HG02981 (cell line): ENCODE results near the gene TRRAP.
"Not testable (repeated sequence)": the region's sequence is repeated elsewhere in the genome, so short reads cannot be mapped to it uniquely, and the experiment has no call there.

ENCODE experiments used
- ATAC-seq: cut with Tn5 transposase; IDR thresholded peaks from one replicate; pipeline ENCODE4 v1.9.1; 2021; ENCODE audit warnings: mild to moderate bottlenecking, moderate library complexity; ENCODE audit not compliant: unreplicated experiment

The TRRAP gene

DNA sequence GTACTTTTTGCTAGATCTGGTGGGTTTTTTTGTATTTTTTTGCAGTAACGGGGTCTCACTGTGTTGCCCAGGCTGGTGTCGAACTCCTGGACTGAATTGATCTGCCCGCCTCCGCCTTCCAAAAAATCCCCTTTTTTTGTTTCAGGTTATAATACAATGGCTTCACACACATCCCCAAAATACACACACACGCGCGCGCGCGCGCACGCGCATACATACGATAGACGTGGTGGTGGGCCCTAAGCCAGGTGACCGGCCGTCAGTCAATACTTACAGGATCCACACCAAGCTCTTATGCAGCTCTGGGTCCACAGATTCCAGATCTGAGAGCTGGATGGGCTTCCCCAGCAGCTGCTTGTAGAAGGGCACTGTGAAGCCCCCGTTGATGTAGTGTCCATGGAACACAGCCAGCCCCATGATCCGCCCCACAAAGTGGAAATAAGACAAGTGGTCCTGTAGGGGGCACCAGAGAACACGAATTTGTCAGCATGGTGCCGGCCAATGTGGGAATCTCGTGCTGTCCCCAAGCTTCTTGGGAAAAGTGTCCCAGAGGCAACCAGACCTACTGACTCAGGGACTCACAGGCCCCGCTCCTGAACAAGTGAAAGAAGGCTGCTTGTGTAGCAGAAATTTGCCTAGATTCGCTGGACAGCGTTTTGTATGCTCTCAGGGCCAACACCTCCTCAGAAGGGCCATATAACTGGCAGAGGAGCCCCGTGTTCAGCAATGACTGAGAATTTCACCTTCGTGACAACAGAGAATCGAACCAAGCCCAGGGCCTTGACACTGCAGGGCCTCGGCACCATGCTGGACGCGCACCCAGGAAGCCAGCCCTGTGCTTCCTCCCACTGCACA is 162.0 kb downstream of the TRRAP start:
- no peak for ATAC-seq

DNA sequence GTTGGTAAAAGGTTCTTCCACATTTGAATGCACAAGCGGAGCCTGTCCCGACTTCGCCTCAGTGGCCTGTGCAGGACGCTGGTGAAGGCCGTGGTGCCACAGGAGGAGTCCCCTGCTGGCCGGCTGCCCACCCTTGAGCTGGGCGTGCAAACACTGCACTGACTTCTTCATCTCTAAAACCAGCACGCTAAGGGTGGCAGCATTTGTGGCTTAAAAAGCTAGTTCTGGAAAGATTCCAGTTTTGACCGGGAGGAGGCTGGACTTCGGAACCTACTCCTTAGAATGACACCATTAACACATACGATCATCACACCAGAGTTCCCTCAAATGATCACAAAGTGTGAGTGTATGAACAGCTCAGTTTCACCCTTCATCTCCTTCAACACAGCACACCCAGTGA is 163.2 kb downstream of the TRRAP start:
- ATAC-seq: no peak

DNA sequence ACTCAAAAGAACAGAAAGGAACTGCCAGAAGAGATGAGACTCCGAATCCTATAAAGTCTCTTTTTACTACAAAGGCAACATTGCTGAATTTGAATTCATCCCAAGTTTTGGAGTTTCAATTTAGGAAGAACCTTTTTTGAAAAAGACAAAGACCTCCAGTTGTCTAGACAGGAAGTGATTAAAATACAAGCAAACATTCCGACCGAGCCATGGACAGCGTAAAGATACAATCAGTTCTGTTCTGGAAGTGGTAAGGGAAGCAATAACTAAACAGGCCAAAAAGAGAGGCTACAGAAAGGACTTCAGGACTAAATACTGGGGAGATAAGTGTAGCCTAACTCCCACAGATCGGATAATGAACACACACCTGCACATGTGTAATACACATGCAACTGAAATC is 164.6 kb downstream of the TRRAP start:
- ATAC-seq: no peak

DNA sequence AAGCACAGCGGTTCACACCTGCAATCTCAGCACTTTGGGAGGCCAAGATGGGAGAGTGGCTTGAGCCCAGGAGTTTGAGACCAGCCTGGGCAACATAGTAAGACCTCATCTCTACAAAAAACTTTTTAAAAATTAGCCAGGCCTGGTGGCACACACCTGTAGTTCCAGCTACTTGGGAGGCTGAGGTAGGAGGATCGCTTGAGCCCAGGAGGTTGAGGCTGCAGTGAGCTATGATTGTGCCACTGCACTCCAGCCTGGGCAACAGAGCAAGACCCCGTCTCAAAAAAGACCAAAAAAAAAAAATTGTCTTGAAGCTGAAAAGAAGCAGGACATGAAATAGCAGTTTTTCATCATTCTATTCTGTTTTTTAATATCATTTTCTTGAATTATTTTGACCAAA is 166.5 kb downstream of the TRRAP start:
- not testable (repeated sequence) for ATAC-seq

DNA sequence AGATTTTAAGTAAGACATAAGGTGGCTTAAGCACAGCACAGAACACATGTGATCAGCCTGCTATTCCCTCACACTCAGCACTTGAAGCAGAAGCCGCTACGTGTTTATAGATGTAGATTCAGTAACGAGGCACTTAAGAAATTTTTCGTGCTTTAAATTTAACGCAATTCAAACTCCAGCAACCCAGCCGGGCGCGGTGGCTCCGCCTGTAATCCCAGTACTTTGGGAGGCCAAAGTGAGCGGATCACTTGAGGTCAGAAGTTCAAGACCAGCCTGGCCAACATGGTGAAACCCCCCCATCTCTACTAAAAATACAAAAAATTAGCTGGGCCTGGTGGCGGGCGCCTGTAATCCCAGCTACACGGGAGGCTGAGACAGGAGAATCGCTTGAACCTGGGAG is 167.9 kb downstream of the TRRAP start:
- not testable (repeated sequence) for ATAC-seq

DNA sequence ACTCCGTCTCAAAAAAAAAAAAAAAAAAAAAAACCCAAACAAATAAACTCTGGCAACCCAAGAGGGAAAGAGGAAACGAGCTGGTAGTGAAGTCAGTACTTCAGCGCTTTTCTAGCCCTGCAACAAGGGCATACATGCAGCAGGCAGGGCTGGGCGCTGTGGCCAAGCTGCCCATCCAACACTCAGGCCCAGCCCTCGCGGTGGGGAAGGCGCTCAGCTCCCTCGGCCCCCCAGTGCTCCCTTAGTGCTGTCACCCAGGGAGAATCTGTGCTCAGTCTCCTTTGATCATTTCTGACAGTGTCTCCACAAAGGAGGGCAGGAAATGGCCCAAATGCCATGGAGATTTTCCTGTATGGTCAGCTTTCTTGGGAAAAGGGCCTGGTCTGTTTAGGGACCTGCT is 168.4 kb downstream of the TRRAP start:
- no peak for ATAC-seq

DNA sequence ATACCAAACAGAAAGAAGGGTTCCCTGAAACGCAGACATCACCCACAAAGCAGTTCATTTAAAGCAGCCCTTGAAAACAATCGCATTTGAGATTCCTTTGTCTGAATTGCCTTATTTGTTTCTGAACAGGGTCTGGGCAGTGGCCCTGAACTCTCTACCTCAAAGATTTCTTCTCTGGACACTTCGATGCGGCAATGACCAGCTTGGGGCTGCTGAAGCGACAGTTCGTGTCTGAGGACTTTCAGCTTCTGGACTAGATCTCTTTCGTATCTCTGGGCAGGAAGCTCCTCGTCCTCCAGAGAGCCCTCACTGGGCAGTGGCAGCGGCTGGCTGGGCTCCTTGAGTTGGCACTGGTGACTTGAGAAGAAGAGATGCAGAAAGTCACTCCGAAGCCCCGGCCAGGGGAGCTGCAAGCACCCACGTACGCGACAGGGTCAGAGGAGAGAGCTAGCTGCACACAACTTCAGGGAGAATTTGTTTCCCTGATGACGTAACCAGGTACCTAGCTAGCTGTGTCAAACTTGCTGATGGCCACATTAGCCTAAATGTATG is 169.3 kb downstream of the TRRAP start:
- ATAC-seq: no peak

DNA sequence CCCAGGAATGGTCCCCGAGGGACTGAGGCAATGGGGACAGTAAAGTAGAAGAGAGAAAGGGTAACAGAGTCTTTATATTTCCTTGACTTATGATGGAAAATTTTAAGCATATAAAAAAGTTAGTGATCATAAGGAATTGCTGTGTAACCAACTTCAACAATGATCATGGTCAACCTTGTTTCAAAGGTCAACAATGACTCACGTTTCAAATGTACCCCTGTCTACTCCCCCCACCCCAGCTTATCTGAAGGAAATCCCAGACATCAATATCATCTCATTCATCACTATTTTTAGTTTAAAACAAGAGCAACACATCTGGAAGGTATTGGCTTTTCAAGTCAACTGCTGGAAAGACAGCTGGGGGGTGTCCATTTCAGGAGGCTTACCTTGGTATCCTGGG is 172.6 kb downstream of the TRRAP start:
- ATAC-seq: no peak

DNA sequence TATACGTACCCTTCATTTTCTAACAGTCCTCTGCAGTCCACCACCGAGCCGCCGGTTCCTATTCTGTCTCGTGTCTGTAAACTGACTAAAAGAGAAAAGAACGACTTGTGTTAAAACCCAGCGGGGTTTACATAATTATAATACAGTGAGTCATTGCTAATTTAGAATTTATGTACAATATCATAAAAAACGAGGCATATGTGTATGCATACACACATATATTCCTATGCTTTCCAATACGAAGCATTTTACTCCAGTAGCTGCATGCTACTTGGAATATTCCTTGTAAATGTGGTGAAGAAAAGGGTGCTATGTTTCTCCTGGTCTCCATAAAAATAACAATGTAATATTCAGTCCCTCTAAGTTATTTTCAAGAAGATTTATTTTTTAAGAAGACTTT is 176.4 kb downstream of the TRRAP start:
- no peak for ATAC-seq

DNA sequence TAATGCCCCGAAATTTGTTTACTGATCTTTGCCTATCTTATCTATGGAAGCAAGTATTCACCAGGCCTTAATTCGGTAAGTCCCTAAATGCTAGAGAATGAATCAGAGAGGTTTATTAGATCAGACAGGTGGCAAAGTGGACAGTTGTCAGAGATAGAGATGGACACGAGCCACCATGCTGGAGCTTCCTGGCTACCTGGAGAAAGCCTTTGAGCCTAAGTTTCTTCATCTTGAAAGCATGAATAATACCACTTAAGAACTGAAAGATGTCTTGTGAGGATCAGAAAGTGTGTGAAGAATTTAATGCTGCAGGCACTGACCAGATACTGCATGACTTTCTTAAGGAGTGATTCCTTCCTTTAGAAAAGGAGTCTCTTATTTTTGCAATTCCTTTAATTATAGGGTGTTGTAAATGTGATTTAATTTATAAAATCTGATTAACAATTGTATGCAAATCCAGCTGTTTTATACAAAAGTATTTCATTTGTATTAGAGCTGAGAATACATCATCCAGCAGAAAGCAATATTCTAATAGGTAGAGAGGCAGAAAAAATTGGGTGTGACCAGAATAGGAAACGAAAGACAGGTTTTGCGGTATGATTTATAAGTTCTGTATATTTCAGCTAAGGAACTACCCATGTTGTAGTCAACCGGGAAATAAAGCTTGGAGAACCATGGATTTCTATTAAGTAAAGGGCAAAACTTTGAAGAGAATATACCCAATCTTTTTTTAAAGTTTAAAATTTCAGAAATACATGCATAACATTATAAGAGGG is 182.9 kb downstream of the TRRAP start:
- ATAC-seq: no peak
